ENCODE measurements around the gene TH.

The TH gene

GRCh38 chr11:2142300-2142759, 29.3 kb downstream of the TH start:
- DNase-seq (ENCODE audit: low read depth), result peak; percentile 21

DNA sequence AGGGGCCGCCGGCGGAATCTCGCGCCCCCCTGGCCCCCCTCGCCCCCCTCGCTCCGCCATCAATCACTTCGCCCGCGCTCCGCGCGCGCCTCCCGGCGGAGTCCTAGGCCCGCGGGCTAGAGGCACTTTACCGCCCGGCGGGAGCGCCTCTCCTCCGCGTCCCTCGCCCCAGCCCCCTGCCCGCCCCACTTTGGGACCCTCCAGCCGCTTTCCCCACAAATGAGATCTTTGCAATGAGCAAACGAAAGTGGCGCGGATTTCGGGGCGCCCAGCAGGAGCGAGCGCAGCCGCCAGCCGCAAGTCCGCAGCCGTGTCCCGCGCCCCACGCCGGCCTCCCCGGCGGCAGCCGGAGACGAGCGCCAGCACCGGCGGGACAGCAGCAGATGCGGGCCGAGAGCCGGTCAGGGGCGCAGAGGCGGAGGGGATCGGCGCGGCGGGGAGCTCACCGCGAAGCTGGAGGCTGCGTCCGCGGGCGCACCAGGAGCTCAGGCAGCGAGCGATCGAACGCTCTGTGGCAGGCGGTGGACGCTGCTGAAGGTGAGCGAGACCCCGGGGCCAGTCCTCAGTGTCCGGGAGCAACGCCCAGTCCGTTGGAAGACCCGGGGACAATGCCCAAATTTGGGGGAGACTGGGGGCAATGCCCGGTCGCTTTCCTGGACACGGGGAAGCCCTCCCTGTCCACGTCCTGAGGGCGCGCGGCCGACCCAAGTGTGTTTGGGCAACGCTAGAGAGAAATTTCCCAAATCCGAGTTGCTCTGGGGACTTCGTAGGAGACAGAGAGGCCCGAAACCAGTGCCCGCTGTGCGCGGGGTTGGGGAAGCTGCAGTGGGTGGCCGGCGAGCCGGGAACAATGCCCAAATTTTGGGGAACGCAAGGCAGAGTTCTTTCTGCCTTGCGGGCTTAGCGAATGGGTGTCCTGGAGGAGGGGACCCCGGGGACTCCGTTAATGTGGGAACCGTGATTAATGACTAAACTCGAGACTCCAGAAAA, 30.9 kb downstream of the TH start:
- no peak for DNase-seq (ENCODE audit: low read depth)

GRCh38 chr11:2139621-2140337, 31.8 kb downstream of the TH start:
- no peak for DNase-seq (ENCODE audit: low read depth)

DNA sequence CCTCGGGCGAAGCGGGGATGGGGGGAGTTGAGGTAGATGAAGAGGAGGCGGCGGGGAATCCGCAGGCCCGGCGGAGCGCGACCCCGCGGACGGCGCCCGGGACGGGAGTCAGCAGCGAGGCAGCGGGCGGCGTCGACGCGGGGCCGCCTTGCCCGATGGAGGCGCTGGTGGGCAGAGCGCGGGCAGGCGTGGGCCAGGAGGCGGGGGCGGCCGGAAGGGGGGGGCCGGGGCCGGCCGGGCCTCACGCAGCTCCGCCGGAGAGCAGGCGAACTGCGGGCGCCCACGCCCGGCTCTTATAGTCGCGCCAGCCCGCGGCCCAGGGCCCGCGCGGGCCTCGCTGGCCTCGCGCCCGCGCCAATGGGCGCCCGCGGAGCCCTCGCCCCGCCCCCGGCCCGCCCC, 32.5 kb downstream of the TH start, which contains the start of gene IGF2:
IGF2 (minus strand) TSS at position 267 of the 399 bp plus-strand sequence. CDS start 3,866 bp downstream, outside the sequence.
- DNase-seq (ENCODE audit: low read depth), result no peak

DNA sequence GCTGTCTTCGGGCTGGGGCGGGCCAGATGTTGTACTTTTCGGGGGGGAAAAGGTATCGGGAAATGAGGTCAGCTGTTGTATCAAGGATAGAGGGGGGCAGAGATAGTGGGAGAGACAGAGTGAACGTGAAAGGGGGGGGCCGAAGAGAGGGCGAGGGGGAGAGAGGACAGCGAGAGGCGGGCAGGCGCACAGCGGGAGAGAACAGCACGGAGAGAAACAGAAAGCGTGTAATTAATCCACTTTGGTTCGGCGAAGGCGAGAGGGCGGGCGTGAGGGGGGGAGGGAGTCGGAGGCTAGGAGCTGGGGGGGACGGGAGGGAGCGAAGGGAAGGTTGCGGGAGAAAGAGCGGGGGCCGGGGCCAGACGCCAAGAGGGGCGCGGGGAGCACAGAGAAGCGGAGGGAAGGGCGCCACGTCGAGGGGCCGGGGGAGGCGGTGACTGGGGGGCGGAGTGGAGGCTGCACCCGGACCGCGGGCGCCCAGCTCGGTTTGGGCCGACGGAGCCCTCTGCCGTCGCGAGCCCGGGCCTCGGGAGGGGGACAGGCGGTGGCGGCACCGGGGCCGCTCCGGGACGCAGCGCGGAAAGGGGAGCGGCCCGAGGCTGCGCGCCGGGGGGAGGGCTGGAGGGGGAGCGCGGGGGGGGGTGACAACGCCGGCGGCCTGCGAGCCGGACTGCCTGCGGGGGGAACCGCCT, 33.0 kb downstream of the TH start:
- no peak for DNase-seq (ENCODE audit: low read depth)

DNA sequence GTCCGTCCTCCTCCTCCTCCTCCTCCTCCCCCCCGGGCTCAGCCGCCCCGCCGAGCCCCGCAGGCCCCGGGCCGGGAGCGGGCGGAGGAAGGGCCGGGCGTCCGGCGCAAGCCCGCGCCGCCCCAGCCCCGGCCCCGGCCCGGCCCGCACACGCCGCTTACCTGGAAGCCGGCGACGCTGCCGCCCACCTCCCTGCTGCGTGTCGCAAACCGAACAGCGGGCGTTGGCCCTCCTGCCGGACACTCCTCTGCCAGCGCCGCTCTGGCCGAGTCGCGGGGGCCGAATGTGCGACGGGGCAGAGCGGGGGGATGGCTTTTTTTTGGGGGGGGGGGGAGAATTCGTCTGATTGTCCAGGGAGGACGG, 33.6 kb downstream of the TH start:
- no peak for DNase-seq (ENCODE audit: low read depth)

DNA sequence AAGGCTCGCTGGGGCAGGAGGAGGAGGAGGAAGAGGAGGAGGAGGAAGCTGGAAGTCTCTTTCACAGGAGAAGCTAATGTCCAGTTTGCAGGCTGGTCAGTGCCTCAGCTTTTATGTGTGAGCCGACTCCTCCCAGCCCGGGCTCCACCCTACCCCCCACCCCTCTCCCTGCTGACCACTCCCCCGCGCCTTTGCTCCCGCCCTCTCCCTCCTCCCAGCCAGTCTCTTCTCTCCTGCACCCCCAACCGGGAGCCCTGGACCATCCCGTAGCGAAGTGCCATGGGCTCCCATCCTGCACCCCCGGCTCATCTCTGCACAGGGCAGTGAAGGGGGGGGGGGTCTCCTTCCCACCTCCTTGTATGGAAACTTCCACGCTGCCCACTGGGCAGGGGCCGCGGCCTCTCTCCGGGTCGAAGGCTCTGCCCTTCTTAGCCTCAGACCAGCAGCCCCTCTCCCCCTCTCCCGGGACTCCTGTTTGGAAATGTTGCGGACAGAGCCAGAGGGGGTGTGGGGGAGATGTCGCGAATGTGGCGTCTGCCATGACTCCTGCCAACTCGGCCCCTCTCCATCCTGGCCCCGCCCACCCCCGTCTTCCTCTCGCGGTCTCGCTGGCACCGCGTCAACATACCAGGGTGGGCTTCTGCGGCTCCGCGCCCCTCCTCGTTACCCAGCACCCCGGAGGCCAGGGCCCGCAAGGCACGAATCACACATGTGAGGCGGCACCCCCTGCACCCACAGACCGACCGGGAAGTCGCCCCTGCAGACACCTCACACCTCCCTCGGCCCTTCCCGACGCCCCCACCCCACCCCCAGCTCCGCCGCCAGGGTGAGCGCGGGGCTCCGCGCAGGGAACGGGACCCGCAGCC, 34.2 kb downstream of the TH start:
- no peak for DNase-seq (ENCODE audit: low read depth)

- DNase-seq (ENCODE audit: low read depth), result no peak
These were observed 34.7 kb downstream of the TH start for GRCh38 chr11:2136952-2137201.

- no peak for DNase-seq (ENCODE audit: low read depth)
These were observed 35.2 kb downstream of the TH start for GRCh38 chr11:2136209-2136951.

GRCh38 chr11:2135648-2136201, 35.9 kb downstream of the TH start:
- DNase-seq (ENCODE audit: low read depth), result no peak

DNA sequence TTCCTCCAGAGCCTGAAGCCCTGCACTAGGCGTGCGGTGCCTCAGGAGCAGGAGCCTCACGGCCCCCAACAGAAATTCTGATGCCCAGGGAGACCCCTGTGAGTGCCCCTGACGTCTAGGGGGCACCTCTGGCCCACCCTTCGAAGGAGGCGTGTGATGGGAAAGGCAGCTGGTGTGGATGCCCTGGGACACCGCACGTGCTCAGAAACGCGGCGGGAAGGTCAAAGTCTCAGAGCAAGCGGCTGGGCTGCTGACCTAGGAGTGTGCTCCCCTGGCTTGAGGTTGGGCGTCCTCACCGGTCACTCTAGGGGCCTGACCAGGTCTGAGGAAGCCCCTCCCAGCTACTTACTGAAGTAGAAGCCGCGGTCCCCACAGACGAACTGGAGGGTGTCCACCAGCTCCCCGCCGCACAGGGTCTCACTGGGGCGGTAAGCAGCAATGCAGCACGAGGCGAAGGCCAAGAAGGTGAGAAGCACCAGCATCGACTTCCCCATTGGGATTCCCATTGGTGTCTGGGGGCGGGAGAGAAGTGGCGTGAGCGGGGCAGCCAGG, 36.5 kb downstream of the TH start:
- no peak for DNase-seq (ENCODE audit: low read depth)

GRCh38 chr11:2134022-2135010, 37.3 kb downstream of the TH start:
- DNase-seq (ENCODE audit: low read depth), result no peak

DNA sequence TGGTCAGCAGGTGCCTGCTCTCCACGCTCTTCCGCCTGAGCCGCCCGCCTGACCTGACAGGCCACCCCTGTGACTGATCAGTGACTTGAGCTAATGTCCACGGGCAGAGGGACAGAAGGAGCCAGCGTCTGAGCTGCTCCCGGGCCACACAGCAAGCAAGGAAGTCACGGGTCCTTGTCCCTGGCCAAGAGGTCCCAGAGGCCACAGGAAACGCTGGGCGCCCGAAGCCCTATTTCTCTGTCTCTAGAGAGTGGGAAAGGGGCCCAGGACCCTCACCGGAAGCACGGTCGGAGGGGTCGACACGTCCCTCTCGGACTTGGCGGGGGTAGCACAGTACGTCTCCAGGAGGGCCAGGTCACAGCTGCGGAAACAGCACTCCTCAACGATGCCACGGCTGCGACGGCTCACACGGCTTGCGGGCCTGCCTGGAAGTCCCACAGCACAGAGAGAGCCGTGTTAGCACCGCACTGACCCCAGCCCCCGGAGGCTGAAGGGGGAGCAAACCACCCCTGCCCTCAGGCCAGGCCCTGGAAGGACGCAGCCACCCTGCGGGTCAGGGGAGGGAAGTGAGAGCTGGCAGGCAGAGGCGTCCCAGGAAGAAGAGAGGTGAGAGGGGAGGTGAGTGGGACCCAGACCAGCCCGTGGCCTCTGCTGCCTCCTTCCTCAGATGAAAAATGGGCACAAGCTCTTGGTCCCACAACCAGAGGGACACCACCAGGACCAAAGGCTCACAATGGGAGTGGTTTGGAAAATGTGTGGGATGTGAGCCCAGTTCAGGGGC, 38.2 kb downstream of the TH start:
- DNase-seq (ENCODE audit: low read depth), result no peak

DNA sequence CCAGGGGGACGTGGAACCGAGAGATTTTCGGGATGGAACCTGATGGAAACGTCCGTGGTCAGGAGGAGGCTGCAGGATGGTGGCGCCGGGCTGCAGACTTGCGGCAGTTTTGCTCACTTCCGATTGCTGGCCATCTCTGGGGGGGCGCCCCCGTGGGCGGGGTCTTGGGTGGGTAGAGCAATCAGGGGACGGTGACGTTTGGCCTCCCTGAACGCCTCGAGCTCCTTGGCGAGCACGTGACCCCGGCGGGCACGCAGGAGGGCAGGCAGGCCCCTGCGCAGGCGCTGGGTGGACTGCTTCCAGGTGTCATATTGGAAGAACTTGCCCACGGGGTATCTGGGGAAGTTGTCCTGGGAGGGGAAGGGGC, 38.8 kb downstream of the TH start:
- no peak for DNase-seq (ENCODE audit: low read depth)

GRCh38 chr11:2132246-2132645, 39.4 kb downstream of the TH start:
- DNase-seq (ENCODE audit: low read depth), result no peak

DNA sequence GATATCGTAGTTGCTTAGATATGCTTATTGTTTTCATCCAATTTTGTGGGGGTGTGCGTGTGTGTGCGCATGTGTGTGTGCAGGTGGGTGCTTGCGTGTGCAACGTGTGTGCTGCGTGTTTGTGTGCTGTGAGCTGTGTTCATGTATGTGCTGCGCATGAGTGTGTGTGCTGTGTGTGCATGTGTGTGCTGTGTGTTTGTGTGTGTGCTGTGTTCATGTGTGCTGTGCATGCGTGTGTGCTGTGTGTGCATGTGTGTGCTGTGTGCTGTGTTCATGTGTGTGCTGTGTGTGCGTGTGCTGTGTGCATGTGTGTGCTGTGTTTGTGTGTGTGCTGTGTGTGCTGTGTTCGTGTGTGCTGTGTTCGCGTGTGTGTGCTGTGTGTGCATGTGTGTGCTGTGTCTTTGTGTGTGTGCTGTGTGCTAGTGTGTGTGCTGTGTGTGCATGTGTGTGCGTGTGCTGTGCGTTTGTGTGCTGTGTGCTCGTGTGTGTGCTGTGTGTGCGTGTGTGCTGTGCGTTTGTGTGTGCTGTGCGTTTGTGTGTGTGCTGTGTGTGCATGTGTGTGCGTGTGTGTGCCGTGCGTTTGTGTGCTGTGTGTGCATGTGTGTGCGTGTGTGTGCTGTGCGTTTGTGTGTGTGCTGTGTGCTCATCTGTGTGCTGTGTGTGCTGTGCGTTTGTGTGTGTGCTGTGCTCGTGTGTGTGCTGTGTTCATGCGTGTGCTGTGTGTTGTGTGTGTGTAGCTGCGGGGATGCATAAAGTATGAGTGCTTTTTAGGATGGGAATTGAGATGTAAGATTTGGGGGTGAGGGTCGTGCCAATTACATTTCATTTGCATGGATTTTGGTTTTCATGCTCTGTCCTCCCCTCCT, 40.0 kb downstream of the TH start:
- DNase-seq (ENCODE audit: low read depth), result no peak

DNA sequence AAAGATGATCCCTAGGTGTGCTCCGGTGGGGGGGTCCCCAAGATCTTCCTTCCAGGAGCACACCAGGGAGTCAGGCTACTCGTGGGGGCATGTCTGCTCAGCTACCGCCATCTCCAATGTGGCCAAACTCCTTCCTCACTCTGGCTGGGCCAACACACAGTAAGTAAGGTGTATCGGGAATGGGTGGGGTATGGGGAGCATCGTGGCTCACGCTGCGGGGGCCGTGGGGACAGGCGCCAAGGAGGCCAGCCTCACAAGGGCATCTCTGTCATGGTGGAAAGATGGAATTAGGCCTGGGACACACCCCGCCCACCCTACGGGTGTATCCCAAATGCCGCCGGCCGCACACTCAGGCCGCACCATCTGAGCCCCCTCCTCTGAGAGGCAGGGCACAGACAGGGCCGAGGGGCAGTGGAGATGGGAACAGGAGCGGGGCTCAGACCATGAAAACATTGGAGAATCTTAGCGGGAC, 40.7 kb downstream of the TH start:
- DNase-seq (ENCODE audit: low read depth), result no peak
